SK-N-SH treated with all-trans-retinoic acid at 6 μM for 48 hours (cell line): Measurements from ENCODE around the gene GHRH.

Experiments used
- ATAC-seq: fragments of 200-7000 bp; cut with Tn5 transposase; 3 replicates; pipeline ENCODE4 v1.9.1; 2020; ENCODE audit warnings: mild to moderate bottlenecking, moderate library complexity
- ARNTL ChIP-seq: fragments of 450-650 bp; formaldehyde crosslinking; IDR thresholded peaks from 2 replicates; pipeline ENCODE4 v1.5.0; 2020; ENCODE audit warnings: low read depth, mild to moderate bottlenecking, moderate library complexity, borderline replicate concordance
- BACH2 ChIP-seq: fragments of 250-450 bp; sonication (Bioruptor Pico); IDR thresholded peaks from 2 replicates; pipeline ENCODE4 v1.9.0; 2021; ENCODE audit warnings: mild to moderate bottlenecking, borderline replicate concordance
- CREB5 ChIP-seq: fragments of 250-450 bp; sonication (Bioruptor Pico); IDR thresholded peaks from 2 replicates; pipeline ENCODE4 v1.5.1; 2020; ENCODE audit warnings: low read depth, mild to moderate bottlenecking, moderate library complexity
- CSDC2 ChIP-seq: fragments of 250-450 bp; sonication (Bioruptor Pico); IDR thresholded peaks from 2 replicates; pipeline ENCODE4 v1.5.0; 2020; ENCODE audit warnings: mild to moderate bottlenecking, moderate library complexity
- ESRRG ChIP-seq: fragments of 250-450 bp; sonication (Bioruptor Pico); IDR thresholded peaks from 2 replicates; pipeline ENCODE4 v1.6.1; 2021; ENCODE audit warnings: mild to moderate bottlenecking
- GLIS3 ChIP-seq: fragments of 250-450 bp; sonication (Bioruptor Pico); IDR thresholded peaks from 2 replicates; pipeline ENCODE4 v1.5.0; 2020; ENCODE audit warnings: mild to moderate bottlenecking, moderate library complexity
- ISL1 ChIP-seq: fragments of 250-450 bp; sonication (Bioruptor Pico); IDR thresholded peaks from 2 replicates; pipeline ENCODE4 v2.1.2; 2022; ENCODE audit warnings: mild to moderate bottlenecking, moderate library complexity
- OSR1 ChIP-seq: fragments of 250-450 bp; sonication (Bioruptor Pico); IDR thresholded peaks from 2 replicates; pipeline ENCODE4 v1.8.0; 2022; ENCODE audit warnings: moderate library complexity, mild to moderate bottlenecking, inconsistent platforms
- POU6F1 ChIP-seq: fragments of 250-450 bp; sonication (Bioruptor Pico); IDR thresholded peaks from 2 replicates; pipeline ENCODE4 v1.8.0; 2021; ENCODE audit warnings: low read depth, mild to moderate bottlenecking, moderate library complexity, borderline replicate concordance
- PPARA ChIP-seq: fragments of 250-450 bp; sonication (Bioruptor Pico); IDR thresholded peaks from 2 replicates; pipeline ENCODE4 v1.5.0; 2020; ENCODE audit warnings: mild to moderate bottlenecking, borderline replicate concordance
- RARB ChIP-seq: fragments of 250-450 bp; sonication (Bioruptor Pico); IDR thresholded peaks from 2 replicates; pipeline ENCODE4 v1.8.0; 2021; ENCODE audit warnings: mild to moderate bottlenecking, moderate library complexity
- SNAI2 ChIP-seq: fragments of 250-450 bp; sonication (Bioruptor Pico); IDR thresholded peaks from 2 replicates; pipeline ENCODE4 v1.5.0; 2020; ENCODE audit warnings: mild to moderate bottlenecking, moderate library complexity
- TCF4 ChIP-seq: fragments of 250-450 bp; sonication (Bioruptor Pico); IDR thresholded peaks from 2 replicates; pipeline ENCODE4 v1.8.0; 2021; ENCODE audit warnings: mild to moderate bottlenecking, moderate library complexity, borderline replicate concordance
- TOX ChIP-seq: fragments of 250-450 bp; sonication (Bioruptor Pico); IDR thresholded peaks from 2 replicates; pipeline ENCODE4 v1.8.0; 2021; ENCODE audit warnings: mild to moderate bottlenecking, moderate library complexity, borderline replicate concordance
- ZC3H10 ChIP-seq: fragments of 250-450 bp; sonication (Bioruptor Pico); IDR thresholded peaks from 2 replicates; pipeline ENCODE4 v1.5.1; 2021; ENCODE audit warnings: mild to moderate bottlenecking, moderate library complexity
- ZFP3 ChIP-seq: fragments of 250-450 bp; sonication (Bioruptor Pico); IDR thresholded peaks from 2 replicates; pipeline ENCODE4 v1.5.0; 2020; ENCODE audit warnings: mild to moderate bottlenecking, moderate library complexity
- ZFP30 ChIP-seq: fragments of 450-650 bp; formaldehyde crosslinking; IDR thresholded peaks from 2 replicates; pipeline ENCODE4 v1.5.0; 2022; ENCODE audit warnings: mild to moderate bottlenecking, moderate library complexity
- ZNF565 ChIP-seq: fragments of 450-650 bp; formaldehyde crosslinking; conservative IDR thresholded peaks from 2 replicates; pipeline ENCODE4 v1.5.0; 2020; ENCODE audit warnings: low read depth, mild to moderate bottlenecking, moderate library complexity
- ZNF70 ChIP-seq: fragments of 450-650 bp; formaldehyde crosslinking; IDR thresholded peaks from 2 replicates; pipeline ENCODE4 v1.5.0; 2020; ENCODE audit warnings: mild to moderate bottlenecking, moderate library complexity
- ZNF8 ChIP-seq: fragments of 450-650 bp; formaldehyde crosslinking; IDR thresholded peaks from 2 replicates; pipeline ENCODE4 v1.5.0; 2020; ENCODE audit warnings: mild to moderate bottlenecking, moderate library complexity
- TF ChIP-seq, protein P1 (sequence below): fragments of 250-450 bp; sonication (Bioruptor Pico); IDR thresholded peaks from 2 replicates; pipeline ENCODE4 v1.5.0; 2020; ENCODE audit warnings: mild to moderate bottlenecking, moderate library complexity
- TF ChIP-seq, protein P2 (sequence below): fragments of 250-450 bp; sonication (Bioruptor Pico); IDR thresholded peaks from 2 replicates; pipeline ENCODE4 v1.5.1; 2021; ENCODE audit warnings: mild to moderate bottlenecking, moderate library complexity
- TF ChIP-seq, protein P3 (sequence below): fragments of 250-450 bp; sonication (Bioruptor Pico); IDR thresholded peaks from 2 replicates; pipeline ENCODE4 v1.8.0; 2020; ENCODE audit warnings: mild to moderate bottlenecking, moderate library complexity, borderline replicate concordance

GHRH gene

GRCh38 chr20:37219751-37220668, 41.6 kb downstream of the GHRH start (continued):
- TF ChIP-seq ZNF565 (CRISPR knock-in tag) (no peak), CSDC2 (no peak)

DNA sequence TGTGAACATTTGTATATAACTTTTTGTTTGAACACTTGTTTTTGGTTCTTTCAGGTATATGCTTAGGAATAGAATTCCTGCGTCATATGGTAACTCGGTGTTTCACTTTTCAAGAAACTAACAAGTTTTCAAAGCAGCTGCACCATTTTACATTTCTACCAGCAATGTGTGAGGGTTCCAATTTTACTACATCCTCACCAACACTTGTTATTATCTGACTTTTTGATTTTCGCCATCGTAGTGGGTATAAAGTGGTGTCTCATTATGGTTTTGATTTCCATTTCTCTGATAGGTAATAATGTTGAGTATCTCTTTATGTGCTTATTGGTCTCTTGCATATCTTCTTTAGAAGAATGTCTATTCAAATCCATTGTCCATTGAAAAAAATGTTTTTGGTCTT, 42.6 kb downstream of the GHRH start:
- no peak for TF ChIP-seq ZNF565 (CRISPR knock-in tag)
- TF ChIP-seq ESRRG (CRISPR knock-in tag): no peak
- TF ChIP-seq ZFP30 (CRISPR knock-in tag): no peak
- no peak for TF ChIP-seq CREB5 (CRISPR knock-in tag)
- TF ChIP-seq TCF4 (CRISPR knock-in tag): no peak
- no peak for TF ChIP-seq ZNF8
- no peak for TF ChIP-seq ARNTL (CRISPR knock-in tag)
- TF ChIP-seq SNAI2 (CRISPR knock-in tag): no peak
- TF ChIP-seq, protein P1, sequence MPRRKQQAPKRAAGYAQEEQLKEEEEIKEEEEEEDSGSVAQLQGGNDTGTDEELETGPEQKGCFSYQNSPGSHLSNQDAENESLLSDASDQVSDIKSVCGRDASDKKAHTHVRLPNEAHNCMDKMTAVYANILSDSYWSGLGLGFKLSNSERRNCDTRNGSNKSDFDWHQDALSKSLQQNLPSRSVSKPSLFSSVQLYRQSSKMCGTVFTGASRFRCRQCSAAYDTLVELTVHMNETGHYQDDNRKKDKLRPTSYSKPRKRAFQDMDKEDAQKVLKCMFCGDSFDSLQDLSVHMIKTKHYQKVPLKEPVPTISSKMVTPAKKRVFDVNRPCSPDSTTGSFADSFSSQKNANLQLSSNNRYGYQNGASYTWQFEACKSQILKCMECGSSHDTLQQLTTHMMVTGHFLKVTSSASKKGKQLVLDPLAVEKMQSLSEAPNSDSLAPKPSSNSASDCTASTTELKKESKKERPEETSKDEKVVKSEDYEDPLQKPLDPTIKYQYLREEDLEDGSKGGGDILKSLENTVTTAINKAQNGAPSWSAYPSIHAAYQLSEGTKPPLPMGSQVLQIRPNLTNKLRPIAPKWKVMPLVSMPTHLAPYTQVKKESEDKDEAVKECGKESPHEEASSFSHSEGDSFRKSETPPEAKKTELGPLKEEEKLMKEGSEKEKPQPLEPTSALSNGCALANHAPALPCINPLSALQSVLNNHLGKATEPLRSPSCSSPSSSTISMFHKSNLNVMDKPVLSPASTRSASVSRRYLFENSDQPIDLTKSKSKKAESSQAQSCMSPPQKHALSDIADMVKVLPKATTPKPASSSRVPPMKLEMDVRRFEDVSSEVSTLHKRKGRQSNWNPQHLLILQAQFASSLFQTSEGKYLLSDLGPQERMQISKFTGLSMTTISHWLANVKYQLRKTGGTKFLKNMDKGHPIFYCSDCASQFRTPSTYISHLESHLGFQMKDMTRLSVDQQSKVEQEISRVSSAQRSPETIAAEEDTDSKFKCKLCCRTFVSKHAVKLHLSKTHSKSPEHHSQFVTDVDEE (CRISPR knock-in tag): no peak
- no peak for TF ChIP-seq TOX (CRISPR knock-in tag)
- TF ChIP-seq, protein P2, sequence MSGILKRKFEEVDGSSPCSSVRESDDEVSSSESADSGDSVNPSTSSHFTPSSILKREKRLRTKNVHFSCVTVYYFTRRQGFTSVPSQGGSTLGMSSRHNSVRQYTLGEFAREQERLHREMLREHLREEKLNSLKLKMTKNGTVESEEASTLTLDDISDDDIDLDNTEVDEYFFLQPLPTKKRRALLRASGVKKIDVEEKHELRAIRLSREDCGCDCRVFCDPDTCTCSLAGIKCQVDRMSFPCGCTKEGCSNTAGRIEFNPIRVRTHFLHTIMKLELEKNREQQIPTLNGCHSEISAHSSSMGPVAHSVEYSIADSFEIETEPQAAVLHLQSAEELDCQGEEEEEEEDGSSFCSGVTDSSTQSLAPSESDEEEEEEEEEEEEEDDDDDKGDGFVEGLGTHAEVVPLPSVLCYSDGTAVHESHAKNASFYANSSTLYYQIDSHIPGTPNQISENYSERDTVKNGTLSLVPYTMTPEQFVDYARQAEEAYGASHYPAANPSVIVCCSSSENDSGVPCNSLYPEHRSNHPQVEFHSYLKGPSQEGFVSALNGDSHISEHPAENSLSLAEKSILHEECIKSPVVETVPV (CRISPR knock-in tag): no peak
- no peak for TF ChIP-seq ZFP3 (CRISPR knock-in tag)
- TF ChIP-seq ZC3H10 (CRISPR knock-in tag): no peak
- no peak for TF ChIP-seq RARB (CRISPR knock-in tag)
- no peak for TF ChIP-seq ISL1
- TF ChIP-seq POU6F1 (CRISPR knock-in tag): no peak
- TF ChIP-seq PPARA (CRISPR knock-in tag): no peak
- TF ChIP-seq, protein P3, sequence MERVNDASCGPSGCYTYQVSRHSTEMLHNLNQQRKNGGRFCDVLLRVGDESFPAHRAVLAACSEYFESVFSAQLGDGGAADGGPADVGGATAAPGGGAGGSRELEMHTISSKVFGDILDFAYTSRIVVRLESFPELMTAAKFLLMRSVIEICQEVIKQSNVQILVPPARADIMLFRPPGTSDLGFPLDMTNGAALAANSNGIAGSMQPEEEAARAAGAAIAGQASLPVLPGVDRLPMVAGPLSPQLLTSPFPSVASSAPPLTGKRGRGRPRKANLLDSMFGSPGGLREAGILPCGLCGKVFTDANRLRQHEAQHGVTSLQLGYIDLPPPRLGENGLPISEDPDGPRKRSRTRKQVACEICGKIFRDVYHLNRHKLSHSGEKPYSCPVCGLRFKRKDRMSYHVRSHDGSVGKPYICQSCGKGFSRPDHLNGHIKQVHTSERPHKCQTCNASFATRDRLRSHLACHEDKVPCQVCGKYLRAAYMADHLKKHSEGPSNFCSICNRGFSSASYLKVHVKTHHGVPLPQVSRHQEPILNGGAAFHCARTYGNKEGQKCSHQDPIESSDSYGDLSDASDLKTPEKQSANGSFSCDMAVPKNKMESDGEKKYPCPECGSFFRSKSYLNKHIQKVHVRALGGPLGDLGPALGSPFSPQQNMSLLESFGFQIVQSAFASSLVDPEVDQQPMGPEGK (CRISPR knock-in tag): no peak
- no peak for TF ChIP-seq ZNF70 (CRISPR knock-in tag)
- TF ChIP-seq, all 23 proteins: peak for 0
- no peak for ATAC-seq

- no peak for TF ChIP-seq GLIS3 (CRISPR knock-in tag)
- TF ChIP-seq OSR1 (CRISPR knock-in tag): no peak
- TF ChIP-seq ARNTL (CRISPR knock-in tag): no peak
- no peak for TF ChIP-seq ZNF70 (CRISPR knock-in tag)
- TF ChIP-seq ISL1: no peak
- TF ChIP-seq TCF4 (CRISPR knock-in tag): no peak
- no peak for TF ChIP-seq ZC3H10 (CRISPR knock-in tag)
- TF ChIP-seq RARB (CRISPR knock-in tag): no peak
- TF ChIP-seq POU6F1 (CRISPR knock-in tag): no peak
- no peak for TF ChIP-seq ZFP3 (CRISPR knock-in tag)
- no peak for TF ChIP-seq PPARA (CRISPR knock-in tag)
- TF ChIP-seq SNAI2 (CRISPR knock-in tag): no peak
- no peak for TF ChIP-seq ESRRG (CRISPR knock-in tag)
- TF ChIP-seq BACH2 (CRISPR knock-in tag): no peak
- TF ChIP-seq, protein P1 (CRISPR knock-in tag): no peak
- TF ChIP-seq, all 23 proteins: peak for 0
- ATAC-seq: no peak
These were observed 43.2 kb downstream of the GHRH start for GRCh38 chr20:37218441-37218840.
